SH-SY5Y (cell line): ENCODE results near the gene FCRL5.

Source experiments
- GATA2 ChIP-seq: IDR thresholded peaks from 2 replicates; pipeline ENCODE4 v1.6.1; 2011; ENCODE audit warnings: mild to moderate bottlenecking, low read depth, low read length
- GATA3 ChIP-seq: IDR thresholded peaks from 2 replicates; pipeline ENCODE4 v1.6.1; 2011; ENCODE audit warnings: low read depth, mild to moderate bottlenecking, low read length, moderate library complexity

- TF ChIP-seq GATA2 (no peak), GATA3 (no peak)
These were observed 74.9 kb downstream of the FCRL5 start for GRCh38 chr1:157477419-157477818.
